GM21381 (cell line): ENCODE results near the gene TMEM179B.
"Not testable (repeated sequence)": the region's sequence is repeated elsewhere in the genome, so short reads cannot be mapped to it uniquely, and the experiment has no call there.

Source experiments
- ATAC-seq: cut with Tn5 transposase; IDR thresholded peaks from one replicate; pipeline ENCODE4 v1.9.1; 2021; ENCODE audit warnings: mild to moderate bottlenecking, moderate library complexity; ENCODE audit not compliant: unreplicated experiment

The TMEM179B gene

GRCh38 chr11:62787005-62787759 lies at the start of gene TMEM179B:
TMEM179B (plus strand) TSS chr11:62787402; CDS start chr11:62787432, 30 bp downstream.
- ATAC-seq = peak; percentile 64

- ATAC-seq = no peak
Measured at GRCh38 chr11:62747475-62748160, 39.6 kb upstream of the TMEM179B start.

- not testable (repeated sequence) for ATAC-seq
Measured at GRCh38 chr11:62749931-62750330, 37.3 kb upstream of the TMEM179B start.

- no peak for ATAC-seq
Measured at GRCh38 chr11:62752177-62752785, 34.9 kb upstream of the TMEM179B start.

- ATAC-seq = peak; percentile 7
Measured at GRCh38 chr11:62752994-62753735, 34.0 kb upstream of the TMEM179B start.

GRCh38 chr11:62753736-62754603 lies 33.2 kb upstream of the TMEM179B start, which contains the start of gene ZBTB3:
ZBTB3 (minus strand) TSS chr11:62754160; CDS start chr11:62753664, 496 bp downstream.
- ATAC-seq = peak; percentile 93

- no peak for ATAC-seq
Measured at GRCh38 chr11:62755086-62755615, 32.1 kb upstream of the TMEM179B start.

GRCh38 chr11:62757846-62758788 lies 29.1 kb upstream of the TMEM179B start:
- no peak for ATAC-seq

- ATAC-seq = not testable (repeated sequence)
Measured at GRCh38 chr11:62760867-62761227, 26.4 kb upstream of the TMEM179B start.

GRCh38 chr11:62770778-62771143 lies 16.4 kb upstream of the TMEM179B start:
- no peak for ATAC-seq

- peak; percentile 83 for ATAC-seq
Measured at GRCh38 chr11:62771144-62772021, 15.8 kb upstream of the TMEM179B start, which contains the start of gene TAF6L. TAF6L (plus strand) TSS chr11:62771396; CDS start chr11:62775784, 4,388 bp downstream.

GRCh38 chr11:62774407-62774806 lies 12.8 kb upstream of the TMEM179B start:
- no peak for ATAC-seq

- ATAC-seq = no peak
Measured at GRCh38 chr11:62775646-62776045, 11.6 kb upstream of the TMEM179B start.

- no peak for ATAC-seq
Measured at GRCh38 chr11:62777389-62777788, 9.8 kb upstream of the TMEM179B start.

- ATAC-seq = no peak
Measured at GRCh38 chr11:62778441-62778840, 8.8 kb upstream of the TMEM179B start.

GRCh38 chr11:62782753-62783152 lies 4.4 kb upstream of the TMEM179B start:
- no peak for ATAC-seq

- peak; percentile 60 for ATAC-seq
Measured at GRCh38 chr11:62786318-62787004, 741 bp upstream of the TMEM179B start.
